Occipital lobe (tissue), 2 donors: ENCODE data around the gene TSC22D1. TPM values are rescaled to one million over a fixed set of nuclear protein-coding genes. Genes with fewer than 3 reads are reported as not detected.

Experiments
- DNase-seq: peaks from one replicate; lab custom pipeline; 2025; lab: John Stamatoyannopoulos, UW
- total RNA-seq: library from RNA; depleted of rRNA; stranded (reverse); fragments of >200 nt; gene quantifications from one replicate; pipeline ENCODE4 v1.2.3, GENCODE V29; 2014

Gene TSC22D1
- total RNA-seq, 1 donor from 2014 or later: 251 TPM

DNA sequence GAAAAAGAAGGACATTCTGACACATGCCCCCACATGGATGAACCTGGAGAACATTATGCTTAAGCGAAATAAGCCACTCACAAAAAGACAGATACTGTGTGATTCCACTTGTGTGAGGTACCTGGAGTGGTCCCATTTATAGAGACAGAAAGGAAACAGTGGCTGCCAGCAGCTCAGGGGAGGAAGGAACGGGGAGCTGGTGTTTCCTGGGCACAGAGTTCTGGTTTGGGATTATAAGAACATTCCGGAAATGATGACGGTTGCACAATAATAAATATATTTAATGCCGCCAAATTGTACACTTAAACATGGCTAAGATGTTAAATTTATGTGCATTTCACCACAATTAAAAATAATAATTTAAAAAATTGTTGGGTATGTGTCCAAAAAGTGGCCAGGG is 169.5 kb downstream of the TSC22D1 start:
- no peak for DNase-seq

DNA sequence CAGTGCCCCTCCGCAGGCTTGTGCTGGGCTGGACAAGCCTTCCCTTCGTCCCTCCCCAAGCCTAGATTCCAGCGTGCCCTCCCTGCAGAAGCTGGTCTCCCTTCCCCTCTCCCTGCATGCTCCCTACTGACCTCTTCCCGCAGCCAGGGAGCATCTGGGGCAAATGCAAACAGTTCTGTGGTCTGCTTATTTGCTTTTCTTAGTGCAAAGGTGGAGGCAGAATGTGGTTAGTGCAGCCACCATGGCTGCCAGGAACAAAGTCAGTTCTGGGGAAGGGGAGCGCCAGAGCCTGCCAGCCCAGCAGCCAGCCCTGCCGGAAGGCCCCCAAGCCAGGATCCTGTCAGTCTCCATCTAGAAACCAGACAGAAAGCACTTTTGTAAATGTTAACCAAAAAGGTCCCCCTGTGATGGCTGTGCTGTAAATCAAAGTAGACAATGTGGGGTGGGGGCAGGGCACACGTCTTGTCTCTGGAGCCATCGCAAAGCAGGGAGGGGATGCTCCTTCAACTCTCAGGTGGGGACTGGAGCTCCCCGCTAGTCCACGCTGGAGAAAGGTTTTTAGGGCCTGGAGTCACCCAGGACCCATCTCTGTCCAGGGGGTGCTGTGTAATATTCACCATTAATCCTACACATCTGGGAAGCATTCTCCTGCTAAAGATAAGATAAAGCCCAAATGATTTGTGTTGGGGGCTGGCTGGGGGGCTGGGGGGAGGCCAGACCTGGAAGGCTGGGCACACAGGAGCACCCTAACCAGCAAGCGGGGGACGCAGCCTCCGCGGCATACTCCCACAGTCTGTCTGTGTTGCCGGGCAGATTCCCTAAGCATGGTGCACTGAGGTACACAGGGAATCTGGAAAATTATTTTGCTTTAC is 171.6 kb downstream of the TSC22D1 start:
- DNase-seq: no peak

DNA sequence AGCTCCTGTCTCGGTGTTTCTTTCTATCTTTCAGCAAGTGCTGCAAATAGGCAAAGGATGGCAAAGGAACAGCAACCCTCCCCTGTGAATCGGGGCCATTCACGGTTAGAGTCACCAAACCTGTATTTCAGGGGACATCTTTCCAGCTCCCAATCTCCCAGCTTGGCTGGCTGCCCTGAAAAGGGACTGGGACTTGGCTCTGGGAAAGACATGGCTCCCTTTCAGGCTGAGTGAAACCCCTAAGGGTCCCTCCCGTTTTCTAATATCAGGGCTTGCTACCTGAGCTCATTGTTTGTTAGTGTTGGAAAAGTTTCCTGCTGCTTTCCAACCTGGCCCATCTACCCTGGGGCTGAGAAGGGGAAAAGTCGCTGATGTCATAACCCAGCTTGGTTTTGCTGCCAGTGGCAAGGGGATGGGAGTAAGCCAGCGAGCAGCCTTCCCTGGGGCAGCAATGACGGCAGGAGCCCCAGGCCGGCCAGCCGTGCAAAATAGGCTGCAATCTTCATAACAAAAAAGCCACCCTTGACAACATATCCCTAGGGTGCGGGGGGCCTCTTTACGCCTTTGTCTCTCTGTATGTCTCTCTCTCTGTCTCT is 172.6 kb downstream of the TSC22D1 start:
- DNase-seq: no peak

DNA sequence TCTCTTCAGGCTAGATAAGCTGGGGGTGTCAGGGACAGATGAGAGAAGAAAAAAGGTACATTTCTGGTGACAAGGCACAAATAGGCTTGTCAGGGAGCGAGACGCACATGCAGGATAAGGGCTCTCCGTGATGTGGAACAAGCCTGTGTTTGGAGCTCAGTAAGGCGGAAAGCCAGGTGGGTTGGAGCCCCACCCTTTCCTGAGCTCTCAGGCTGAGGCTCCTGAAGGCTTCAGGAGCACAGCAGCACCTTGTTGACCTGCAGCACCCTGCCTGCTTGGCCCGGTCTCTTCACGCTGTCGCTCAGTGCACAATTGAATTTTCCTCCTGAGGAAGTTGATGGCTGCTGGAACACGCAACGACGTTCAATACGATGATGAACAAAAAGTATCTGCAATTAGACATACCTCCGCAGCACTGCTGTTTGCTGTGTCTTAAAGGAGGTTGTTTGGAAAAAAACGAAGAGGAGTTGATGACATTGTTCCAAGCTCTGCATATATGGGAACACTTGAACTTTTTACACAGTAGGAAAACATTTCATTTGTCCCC is 173.2 kb downstream of the TSC22D1 start:
- no peak for DNase-seq

DNA sequence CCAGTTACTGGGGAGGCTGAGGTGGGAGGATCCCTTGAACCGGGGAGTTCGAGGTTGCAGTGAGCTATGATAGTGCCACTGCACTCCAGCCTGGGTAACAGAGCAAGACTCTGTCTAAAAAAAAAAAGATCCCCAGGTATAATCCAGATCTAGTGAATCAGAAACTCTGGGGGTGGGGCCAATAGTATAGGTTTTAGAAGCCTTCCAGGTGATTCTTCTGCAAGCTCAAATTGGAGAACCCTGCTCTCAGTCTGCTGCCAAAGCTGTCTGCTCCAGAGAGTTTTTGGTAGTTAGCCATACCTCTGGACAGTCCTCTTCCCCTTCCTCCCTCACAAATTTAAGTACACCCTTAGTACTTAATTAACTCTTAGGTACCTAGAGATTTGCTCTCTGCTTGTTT is 174.6 kb downstream of the TSC22D1 start:
- DNase-seq: no peak

DNA sequence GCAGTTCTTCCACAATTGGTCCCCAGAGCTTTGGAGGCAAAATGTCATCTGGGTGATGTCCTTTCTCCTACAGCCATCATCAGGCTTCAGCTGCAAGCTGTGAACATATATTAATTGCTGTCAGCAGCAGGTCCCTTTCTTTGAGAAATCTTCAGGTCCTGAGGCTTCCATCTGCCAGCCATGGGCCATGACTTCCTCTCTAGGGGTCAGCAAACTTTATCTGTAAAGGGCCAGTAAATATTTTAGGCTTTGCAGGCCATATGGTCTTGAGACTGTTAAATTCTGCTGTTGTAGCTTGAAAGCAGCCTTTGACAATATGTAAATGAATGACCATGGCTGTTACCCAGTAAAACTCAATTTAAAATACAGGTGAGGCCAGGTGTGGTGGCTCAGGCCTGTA is 175.4 kb downstream of the TSC22D1 start:
- DNase-seq: no peak

DNA sequence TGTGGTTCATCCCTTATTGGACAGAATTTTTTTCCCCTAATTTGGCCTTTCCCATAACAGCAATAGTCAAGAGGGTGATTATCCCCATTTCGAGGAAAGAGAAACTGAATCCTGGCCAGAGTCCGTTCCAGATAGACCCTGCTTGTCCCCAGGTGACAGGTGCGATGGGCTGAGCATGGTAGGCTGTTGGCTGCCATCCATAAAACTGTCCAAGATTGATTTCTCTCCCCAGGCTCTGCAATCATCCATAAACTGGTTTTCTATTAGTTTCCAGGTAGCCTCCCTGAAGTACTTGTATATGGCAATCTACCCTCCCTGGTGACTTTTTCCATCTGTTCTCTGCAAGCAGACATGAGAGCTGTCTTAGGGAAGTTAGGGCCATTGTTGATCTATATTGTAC is 177.1 kb downstream of the TSC22D1 start:
- DNase-seq: no peak

DNA sequence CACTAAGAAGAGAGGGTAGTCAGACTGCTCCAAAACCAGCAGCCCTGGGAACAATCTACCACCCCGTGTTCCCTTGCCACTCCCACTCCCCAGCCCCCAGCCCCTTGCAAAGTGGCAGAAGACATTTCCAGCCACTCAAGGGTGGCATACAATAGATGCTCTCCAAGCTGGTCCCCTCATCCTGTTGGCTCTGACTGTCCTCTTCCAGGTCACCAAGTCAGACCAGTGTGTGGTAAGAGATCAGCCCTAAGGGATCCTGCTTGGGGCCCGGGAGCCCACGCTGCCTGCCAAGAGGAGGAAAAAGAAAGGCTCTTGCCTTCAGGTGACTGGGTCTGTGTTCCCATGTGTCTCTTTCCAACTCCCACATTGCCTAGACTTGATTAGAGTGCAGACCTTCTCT is 177.5 kb downstream of the TSC22D1 start:
- no peak for DNase-seq

DNA sequence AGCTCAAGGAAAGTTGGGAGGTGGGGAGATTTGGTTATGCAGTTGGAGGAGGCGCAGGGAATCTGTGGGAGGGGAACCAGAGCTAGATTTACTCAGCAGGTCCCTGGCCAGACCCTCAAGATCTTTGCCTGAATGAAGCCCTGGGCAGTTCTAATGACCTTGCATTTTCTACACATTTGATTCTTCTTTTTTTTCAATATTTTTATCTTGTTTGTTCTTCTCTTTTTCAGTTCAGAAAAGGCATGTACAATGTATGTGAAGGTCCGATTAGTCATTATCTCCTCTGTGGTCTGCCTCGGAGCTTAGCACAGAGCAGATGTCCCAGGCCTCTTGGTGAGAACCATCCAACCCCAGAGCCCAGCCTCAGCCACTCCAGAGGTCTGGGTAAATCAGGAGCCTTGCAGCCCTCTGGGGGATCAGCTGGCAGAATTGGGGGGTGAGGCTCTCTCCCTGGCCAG is 178.3 kb downstream of the TSC22D1 start:
- no peak for DNase-seq

DNA sequence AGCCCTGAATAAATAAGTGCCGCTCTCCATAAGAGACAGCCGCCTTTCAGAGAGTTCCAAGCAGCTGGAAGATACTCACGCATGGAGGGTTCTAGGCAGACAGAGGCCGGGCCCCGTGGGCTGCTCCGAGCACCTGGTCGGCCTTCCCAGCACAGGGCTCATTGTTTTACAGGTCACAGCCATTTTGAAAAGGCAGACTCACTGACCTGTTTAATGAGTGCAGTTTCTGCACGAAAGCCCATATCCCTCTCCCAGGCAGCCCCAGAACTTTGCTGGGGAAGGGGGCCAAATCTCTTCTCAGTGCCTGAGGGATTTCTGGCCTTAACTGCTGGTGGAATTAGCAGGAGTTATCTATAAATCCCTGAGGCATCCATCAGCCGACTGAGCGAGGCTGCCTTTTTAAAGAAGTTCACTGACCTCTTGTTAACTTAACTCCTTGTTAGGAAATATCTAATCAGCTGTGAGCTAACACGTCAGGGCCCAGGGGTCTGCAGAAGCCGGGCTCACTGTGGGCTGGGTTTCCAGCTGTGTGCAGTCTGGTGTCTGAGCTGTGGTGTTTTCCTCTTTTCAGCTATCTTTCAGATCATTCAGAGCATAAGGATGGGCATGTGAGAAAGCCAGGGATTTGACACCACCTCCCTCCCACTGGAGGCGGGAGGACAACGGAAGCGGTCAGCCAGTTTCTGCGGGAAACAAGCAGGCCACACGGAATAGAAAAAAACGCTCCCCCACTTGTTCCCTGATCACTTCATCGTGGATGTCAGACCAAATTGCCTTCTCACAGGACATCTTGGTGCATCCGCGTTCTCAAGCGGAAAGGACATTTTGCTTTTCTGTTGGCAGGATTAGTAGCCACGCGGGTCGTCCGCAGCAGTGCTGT is 179.2 kb downstream of the TSC22D1 start:
- DNase-seq: no peak

DNA sequence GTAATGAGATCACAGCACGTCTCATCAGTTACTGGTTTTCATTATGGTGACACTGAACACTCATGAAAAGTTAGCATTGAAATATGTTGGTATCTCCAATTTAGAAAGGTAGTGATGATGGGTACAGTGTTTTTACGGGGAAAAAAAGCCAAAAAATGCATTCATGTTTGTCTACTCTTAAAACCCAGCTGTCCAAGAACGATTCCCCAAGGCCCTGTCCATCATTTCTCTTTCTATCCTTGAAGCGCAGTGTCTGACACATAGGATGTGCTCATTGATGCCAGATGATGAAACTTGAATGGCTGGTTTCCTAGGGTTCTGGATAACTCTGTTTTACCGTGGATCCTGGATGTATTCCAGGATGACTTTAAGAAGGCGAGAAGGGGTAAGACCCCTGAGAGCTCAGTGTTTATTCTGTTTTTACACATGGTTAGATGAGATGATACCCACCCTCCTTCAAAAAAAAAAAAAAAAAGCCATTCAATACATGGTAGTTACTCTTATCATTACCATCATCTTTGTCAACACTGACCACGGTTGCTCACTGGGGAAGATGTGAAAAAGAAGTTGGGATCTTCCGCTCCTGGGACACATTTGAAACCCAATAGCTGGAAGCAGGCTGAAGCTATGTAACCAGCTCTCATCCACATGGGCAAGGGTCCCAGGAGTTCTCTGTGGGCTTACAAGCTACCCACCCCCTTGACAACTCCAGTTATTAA is 180.0 kb downstream of the TSC22D1 start:
- no peak for DNase-seq

DNA sequence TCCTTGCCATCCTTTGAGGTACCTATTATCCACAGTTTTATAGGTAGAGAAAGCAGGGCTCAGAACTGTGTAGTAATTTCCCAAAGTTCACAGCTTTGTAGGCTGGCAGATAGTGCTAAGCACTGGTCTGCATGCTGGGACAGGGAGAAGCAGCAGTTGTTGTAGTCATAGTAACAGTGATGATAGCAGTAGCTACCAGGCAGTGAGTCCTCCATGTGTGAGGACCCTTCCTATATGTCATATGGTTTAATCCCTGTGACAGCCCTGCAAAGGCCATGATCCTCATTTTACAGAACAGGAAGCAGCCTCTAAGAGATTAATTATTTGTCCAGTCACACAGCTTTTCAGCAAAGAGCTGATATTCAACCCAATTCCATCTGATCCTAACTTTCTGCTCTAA is 181.5 kb downstream of the TSC22D1 start:
- DNase-seq: no peak

DNA sequence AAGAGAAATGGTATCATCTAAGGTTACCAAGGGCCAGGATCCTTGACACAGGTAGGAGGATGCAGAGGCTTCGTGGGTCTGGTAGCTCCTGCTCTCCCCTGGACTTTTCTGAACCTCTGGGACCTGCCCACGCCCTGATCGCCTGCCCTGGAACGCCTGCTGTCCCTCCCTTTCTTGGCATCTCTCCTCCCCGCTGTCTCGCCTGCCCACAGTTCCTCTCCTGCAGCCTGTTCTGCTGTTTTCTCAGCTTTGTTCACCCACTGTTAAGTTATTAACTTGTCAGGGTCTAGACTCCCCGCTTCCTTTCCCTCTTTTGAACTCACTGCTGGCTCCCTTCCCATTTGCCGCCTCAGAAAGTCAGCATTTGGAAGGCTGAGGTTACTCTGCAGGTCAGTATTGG is 182.7 kb downstream of the TSC22D1 start:
- DNase-seq: peak; percentile 14

DNA sequence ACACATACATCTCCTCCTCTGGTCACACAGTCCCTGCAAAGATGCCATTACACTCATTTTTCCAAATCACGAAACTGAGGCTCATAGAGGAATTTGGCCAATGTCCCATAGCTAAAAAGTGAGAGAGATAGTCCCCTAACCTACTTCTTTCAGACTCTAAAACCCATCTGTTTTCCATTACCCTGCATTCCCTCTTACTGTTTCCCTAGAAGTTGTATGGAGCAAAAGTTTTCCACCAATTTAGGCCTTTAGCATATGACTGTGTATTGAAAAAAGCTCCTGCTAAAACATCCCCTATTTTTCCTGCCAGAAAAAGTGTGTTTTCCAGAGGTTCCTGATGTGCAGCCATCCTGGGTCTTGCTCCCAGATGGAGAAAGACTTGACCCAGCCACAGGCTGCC is 186.3 kb downstream of the TSC22D1 start:
- DNase-seq: no peak

DNA sequence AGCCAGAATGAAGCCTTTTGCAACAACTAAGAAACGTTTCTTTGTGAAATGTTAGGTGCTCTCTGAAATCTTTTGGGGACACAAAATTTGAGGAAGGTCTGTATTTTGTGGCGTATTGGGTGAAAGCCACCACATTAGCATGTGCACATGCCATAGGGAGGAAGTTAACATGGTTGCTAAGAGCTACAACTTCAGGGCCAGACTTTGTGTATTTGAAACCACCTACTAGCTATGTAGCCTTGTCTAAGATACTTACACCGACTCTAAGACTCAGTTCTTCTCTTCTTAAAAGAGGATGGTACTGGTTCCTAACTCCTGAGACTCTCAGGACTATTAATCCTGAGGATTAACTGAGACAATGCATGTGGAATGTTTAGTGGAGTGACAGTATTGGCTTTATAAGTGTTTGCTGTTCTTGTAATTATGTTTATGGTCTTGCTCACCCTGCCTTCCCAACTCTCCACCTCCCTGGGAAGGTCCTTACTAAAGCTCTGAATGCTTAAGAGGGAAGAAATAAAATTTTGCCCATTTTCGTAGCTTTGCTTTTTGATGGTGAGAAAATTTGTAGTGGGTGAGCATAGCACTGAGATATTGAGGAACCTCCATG is 187.0 kb downstream of the TSC22D1 start:
- no peak for DNase-seq

DNA sequence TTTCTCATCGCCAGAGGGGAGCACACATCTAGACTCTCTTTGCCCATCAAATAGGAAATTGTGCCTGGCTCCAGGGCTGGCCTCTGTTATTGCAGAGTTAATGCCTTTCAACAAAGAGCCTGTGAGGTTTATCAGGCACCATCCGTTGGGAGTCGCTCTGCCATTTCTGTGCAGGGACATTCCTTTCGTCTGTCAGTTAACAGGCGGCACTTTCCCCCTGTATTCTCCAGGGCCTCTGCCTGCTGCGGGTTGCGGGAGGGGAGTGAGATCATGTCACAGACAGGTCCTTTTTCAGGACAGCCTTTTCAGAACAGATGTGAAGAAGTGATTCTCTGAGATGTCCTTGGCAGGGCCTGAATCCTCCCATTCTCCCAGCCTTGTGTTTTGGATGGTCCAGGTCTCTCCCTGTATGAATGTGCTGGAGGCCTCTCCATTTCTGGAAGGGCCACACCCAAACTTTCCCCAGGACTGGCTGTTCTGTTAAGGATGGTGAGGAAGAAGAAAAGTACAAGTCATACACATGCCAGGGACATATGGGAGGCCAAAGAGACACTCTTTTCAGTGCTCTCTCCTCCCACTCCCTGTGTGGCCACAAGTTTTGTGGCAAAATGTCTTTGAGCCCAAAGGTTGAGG is 187.6 kb downstream of the TSC22D1 start:
- no peak for DNase-seq

DNA sequence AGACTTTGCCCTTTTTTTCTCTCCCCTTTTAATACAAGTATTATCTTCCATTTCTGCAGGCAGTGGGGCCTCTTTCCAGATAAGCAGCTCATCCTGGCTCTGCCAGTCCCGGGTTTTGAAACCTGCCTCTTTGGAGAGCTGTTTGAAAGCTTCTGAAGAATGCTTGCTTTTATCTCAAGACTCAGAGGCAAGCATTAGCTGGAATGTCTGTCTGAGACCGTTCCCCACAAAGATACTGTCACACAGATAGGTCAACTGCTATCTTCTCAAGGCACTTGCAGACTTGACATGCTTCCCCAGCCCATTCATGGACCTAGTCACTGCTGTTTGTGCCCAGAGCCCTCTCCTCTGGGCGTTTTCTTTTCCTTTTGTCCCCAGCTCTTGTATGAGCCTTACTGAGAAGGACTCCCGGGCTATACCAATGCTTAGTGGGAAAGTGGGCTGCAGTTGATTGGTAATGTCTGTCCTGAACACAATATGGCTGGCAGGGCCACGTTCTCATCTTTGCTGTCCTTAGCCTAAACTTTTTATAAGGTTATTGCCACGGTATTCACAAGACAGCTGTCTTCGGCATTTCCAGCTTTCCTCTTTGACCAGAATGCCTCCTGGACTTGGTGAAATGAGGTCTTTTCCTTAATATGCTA is 189.1 kb downstream of the TSC22D1 start:
- no peak for DNase-seq

DNA sequence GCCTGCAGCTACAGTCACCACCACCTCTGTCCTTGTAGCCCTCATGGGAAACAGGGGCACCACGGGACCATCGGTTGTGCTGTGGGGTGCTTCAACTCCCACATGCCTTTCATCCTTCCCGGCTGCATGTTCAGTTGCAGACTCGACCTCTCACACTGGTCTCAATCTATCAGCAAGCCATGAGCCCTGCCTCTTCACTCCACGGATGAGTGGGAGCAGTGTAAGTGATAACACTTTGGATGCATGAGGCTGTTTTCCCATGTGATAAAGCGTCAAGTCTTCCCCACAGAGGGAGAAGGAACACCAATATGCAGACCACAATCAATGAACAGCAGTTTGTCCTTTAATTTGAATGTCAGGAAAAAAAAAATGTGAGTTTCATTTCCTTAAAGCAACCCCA is 190.3 kb downstream of the TSC22D1 start:
- no peak for DNase-seq

DNA sequence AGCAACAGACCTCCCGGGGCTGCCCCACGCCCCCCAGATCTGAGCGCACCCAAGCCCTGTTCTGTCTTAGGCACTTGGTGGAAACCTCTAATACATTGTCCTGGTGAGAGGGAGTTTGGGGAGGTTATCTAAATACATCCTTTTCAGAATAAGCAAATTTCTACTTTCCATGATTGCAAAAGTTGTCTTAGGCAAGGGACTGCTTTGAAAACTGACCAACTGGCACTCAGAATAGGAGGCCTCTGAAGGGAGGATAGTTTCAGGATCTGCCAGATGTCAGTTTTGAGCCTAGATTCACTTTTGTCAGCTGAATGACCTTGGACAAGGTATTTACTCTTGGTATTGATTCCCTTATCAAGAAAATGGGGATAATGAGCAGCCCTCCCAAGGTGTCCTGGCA is 190.7 kb downstream of the TSC22D1 start:
- no peak for DNase-seq

DNA sequence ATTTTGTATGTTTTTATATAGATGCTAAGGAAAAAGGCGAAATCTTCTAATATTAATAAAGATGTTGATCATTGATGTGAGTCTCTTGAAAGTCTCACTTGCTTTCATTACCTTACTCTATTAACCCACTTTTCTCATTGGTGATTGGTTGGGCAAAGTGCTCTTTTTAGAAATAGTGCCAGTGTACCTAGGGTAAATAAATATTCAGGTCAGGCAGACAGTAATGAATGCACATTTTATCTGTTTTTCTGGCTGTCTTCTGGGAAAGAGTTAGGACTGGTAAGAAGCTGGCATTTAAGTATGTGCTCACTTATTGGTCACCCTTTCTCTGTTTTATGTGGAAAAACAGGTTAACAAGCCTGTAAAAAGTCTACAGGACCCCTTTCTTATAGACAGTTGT is 191.4 kb downstream of the TSC22D1 start:
- DNase-seq: no peak
